WTC11 (cell line): Measurements from ENCODE around the gene OR52E5. TPM values are rescaled to one million over a fixed set of nuclear protein-coding genes. Genes with fewer than 3 reads are reported as not detected.

Experiments
- ATAC-seq: fragments of 200-7000 bp; cut with Tn5 transposase; 2 replicates; pipeline ENCODE4 v1.10.0; 2021; ENCODE audit warnings: mild to moderate bottlenecking, moderate library complexity
- CTCF ChIA-PET: fragments of 300-600 bp; sonication (Branson Sonifier 250); formaldehyde crosslinking; loops from one replicate; lab custom pipeline; 2021; ENCODE audit warnings: antibody characterized with exemption; lab: Charles Lee
- POLR2A ChIA-PET: fragments of 350-600 bp; sonication (Branson Sonifier 250); formaldehyde crosslinking; loops from one replicate; lab custom pipeline; 2021; ENCODE audit warnings: antibody characterized with exemption; lab: Charles Lee
- DNase-seq: peaks from one replicate; pipeline ENCODE4 v3.0.0; 2021; ENCODE audit warnings: low spot score
- H3K27ac Mint-ChIP-seq: 2 replicates; pipeline ENCODE4 v1.8.0; 2021; ENCODE audit warnings: mixed read lengths
- H3K27me3 Mint-ChIP-seq: 2 replicates; pipeline ENCODE4 v1.8.0; 2021; ENCODE audit warnings: low read depth, mild to moderate bottlenecking, moderate library complexity, mixed read lengths
- H3K36me3 Mint-ChIP-seq: 2 replicates; pipeline ENCODE4 v1.8.0; 2021; ENCODE audit warnings: mixed read lengths
- H3K4me1 Mint-ChIP-seq: 2 replicates; pipeline ENCODE4 v1.8.0; 2022; ENCODE audit warnings: mixed read lengths
- H3K4me3 Mint-ChIP-seq: 2 replicates; pipeline ENCODE4 v1.8.0; 2021; ENCODE audit warnings: mild to moderate bottlenecking, moderate library complexity, mixed read lengths
- H3K9me3 Mint-ChIP-seq: 2 replicates; pipeline ENCODE4 v1.8.0; 2021; ENCODE audit warnings: mixed read lengths
- ARID4B ChIP-seq: sonication (generic); formaldehyde crosslinking; IDR thresholded peaks from 2 replicates; pipeline ENCODE4 v1.8.0; 2023; ENCODE audit warnings: missing genetic modification reagents, mild to moderate bottlenecking, borderline replicate concordance
- ATF6 ChIP-seq: sonication (generic); formaldehyde crosslinking; IDR thresholded peaks from 2 replicates; pipeline ENCODE4 v1.8.1; 2023; ENCODE audit warnings: mild to moderate bottlenecking, missing genetic modification reagents
- CREM ChIP-seq: sonication (generic); formaldehyde crosslinking; IDR thresholded peaks from 2 replicates; pipeline ENCODE4 v1.8.1; 2022; ENCODE audit warnings: mild to moderate bottlenecking, missing genetic modification reagents, moderate library complexity
- E2F4 ChIP-seq: sonication (generic); formaldehyde crosslinking; IDR thresholded peaks from 2 replicates; pipeline ENCODE4 v1.8.1; 2022; ENCODE audit warnings: low read depth, mild to moderate bottlenecking, moderate library complexity, missing genetic modification reagents, borderline replicate concordance
- E2F5 ChIP-seq: sonication (generic); formaldehyde crosslinking; IDR thresholded peaks from 2 replicates; pipeline ENCODE4 v1.8.1; 2022; ENCODE audit warnings: mild to moderate bottlenecking, moderate library complexity, missing genetic modification reagents
- ELF4 ChIP-seq: sonication (generic); formaldehyde crosslinking; IDR thresholded peaks from 2 replicates; pipeline ENCODE4 v1.8.1; 2022; ENCODE audit warnings: low read depth, mild to moderate bottlenecking, moderate library complexity, missing genetic modification reagents
- EMX1 ChIP-seq: fragments of 250-450 bp; sonication (Bioruptor Pico); IDR thresholded peaks from 2 replicates; pipeline ENCODE4 v1.8.0; 2021; ENCODE audit warnings: mild to moderate bottlenecking
- ESRRA ChIP-seq: sonication (generic); formaldehyde crosslinking; IDR thresholded peaks from 2 replicates; pipeline ENCODE4 v1.8.1; 2022; ENCODE audit warnings: mild to moderate bottlenecking, missing genetic modification reagents, borderline replicate concordance
- GABPB1 ChIP-seq: sonication (generic); formaldehyde crosslinking; IDR thresholded peaks from 2 replicates; pipeline ENCODE4 v1.8.1; 2023; ENCODE audit warnings: mild to moderate bottlenecking, missing genetic modification reagents
- GTF2I ChIP-seq: fragments of 250-450 bp; sonication (Bioruptor Pico); conservative IDR thresholded peaks from 2 replicates; pipeline ENCODE4 v1.4.0; 2021; ENCODE audit warnings: mild to moderate bottlenecking
- HMGXB4 ChIP-seq: sonication (generic); formaldehyde crosslinking; IDR thresholded peaks from 2 replicates; pipeline ENCODE4 v1.8.1; 2023; ENCODE audit warnings: mild to moderate bottlenecking, moderate library complexity, missing genetic modification reagents
- IRF1 ChIP-seq: sonication (generic); formaldehyde crosslinking; IDR thresholded peaks from 2 replicates; pipeline ENCODE4 v1.8.0; 2023; ENCODE audit warnings: missing genetic modification reagents
- MXD4 ChIP-seq: fragments of 250-450 bp; sonication (Bioruptor Pico); IDR thresholded peaks from 2 replicates; pipeline ENCODE4 v1.8.0; 2021; ENCODE audit warnings: mild to moderate bottlenecking, moderate library complexity, borderline replicate concordance
- NFATC4 ChIP-seq: fragments of 250-450 bp; sonication (Bioruptor Pico); IDR thresholded peaks from 2 replicates; pipeline ENCODE4 v1.9.0; 2021; ENCODE audit warnings: mild to moderate bottlenecking
- NFE2L1 ChIP-seq: sonication (generic); formaldehyde crosslinking; IDR thresholded peaks from 2 replicates; pipeline ENCODE4 v1.8.1; 2023; ENCODE audit warnings: missing genetic modification reagents
- OVOL2 ChIP-seq: fragments of 250-450 bp; sonication (Bioruptor Pico); IDR thresholded peaks from 2 replicates; pipeline ENCODE4 v1.9.0; 2021; ENCODE audit warnings: mild to moderate bottlenecking, borderline replicate concordance
- RORB ChIP-seq: fragments of 250-450 bp; sonication (Bioruptor Pico); IDR thresholded peaks from 2 replicates; pipeline ENCODE4 v1.9.0; 2021; ENCODE audit warnings: mild to moderate bottlenecking
- SMAD4 ChIP-seq: sonication (generic); formaldehyde crosslinking; IDR thresholded peaks from 2 replicates; pipeline ENCODE4 v1.8.0; 2022; ENCODE audit warnings: mild to moderate bottlenecking, missing genetic modification reagents
- SP1 ChIP-seq: sonication (generic); formaldehyde crosslinking; conservative IDR thresholded peaks from 2 replicates; pipeline ENCODE4 v1.8.1; 2022; ENCODE audit warnings: missing genetic modification reagents
- TEAD1 ChIP-seq: sonication (generic); formaldehyde crosslinking; IDR thresholded peaks from 2 replicates; pipeline ENCODE4 v1.8.0; 2022; ENCODE audit warnings: mild to moderate bottlenecking, missing genetic modification reagents
- TEAD4 ChIP-seq: sonication (generic); formaldehyde crosslinking; IDR thresholded peaks from 2 replicates; pipeline ENCODE4 v1.8.0; 2022; ENCODE audit warnings: mild to moderate bottlenecking, missing genetic modification reagents
- USF1 ChIP-seq: sonication (generic); formaldehyde crosslinking; IDR thresholded peaks from 2 replicates; pipeline ENCODE4 v1.8.0; 2022; ENCODE audit warnings: mild to moderate bottlenecking, missing genetic modification reagents
- ZNF219 ChIP-seq: sonication (generic); formaldehyde crosslinking; IDR thresholded peaks from 2 replicates; pipeline ENCODE4 v1.8.0; 2023; ENCODE audit warnings: missing genetic modification reagents, mild to moderate bottlenecking, borderline replicate concordance
- total RNA-seq: library from RNA; stranded (reverse); gene quantifications from 3 replicates; pipeline ENCODE4 v1.2.3, GENCODE V29; 2021

Gene OR52E5
- total RNA-seq, 1 experiment from 2014 or later, result not detected

GRCh38 chr11:5923794-5924193, 30.8 kb downstream of the OR52E5 start:
- Mint-ChIP-seq H3K36me3 (peaks cover 16% of the 10 kb centered on the region), H3K27me3 (peaks cover 6% of the 10 kb centered on the region), H3K4me1 (no peaks in the 10 kb centered on the region), H3K27ac (no peak overlapping the region), H3K9me3 (peaks cover 63% of the 10 kb centered on the region), H3K4me3 (no peak overlapping the region)
- CTCF ChIA-PET, result no interaction called here
- no peak for TF ChIP-seq SMAD4
- no peak for TF ChIP-seq RORB (CRISPR knock-in tag)
- TF ChIP-seq ARID4B (CRISPR knock-in tag), result no peak
- no peak for TF ChIP-seq MXD4 (CRISPR knock-in tag)
- TF ChIP-seq NFATC4 (CRISPR knock-in tag), result no peak
- TF ChIP-seq GTF2I, result no peak
- no peak for TF ChIP-seq EMX1 (CRISPR knock-in tag)
- no peak for TF ChIP-seq ZNF219 (CRISPR knock-in tag)
- TF ChIP-seq ELF4, result no peak
- no peak for TF ChIP-seq E2F5 (CRISPR knock-in tag)
- TF ChIP-seq ESRRA (CRISPR knock-in tag), result no peak
- no peak for DNase-seq
- POLR2A ChIA-PET, result no interaction called here
- ATAC-seq, result no peak

- ATAC-seq, result no peak
- peaks cover 71% of the 10 kb centered on the region for H3K9me3 Mint-ChIP-seq
- CTCF ChIA-PET, result no interaction called here
- TF ChIP-seq IRF1 (CRISPR knock-in tag) (no peak), GABPB1 (CRISPR knock-in tag) (no peak), ELF4 (no peak), E2F4 (CRISPR knock-in tag) (no peak), NFE2L1 (CRISPR knock-in tag) (0 out of 2 replicates have a peak, but pooled peaks have one; percentile 29)
- TF ChIP-seq, all 79 proteins: peak for 1
- Mint-ChIP-seq H3K4me1 (no peaks in the 10 kb centered on the region), H3K36me3 (peaks cover 26% of the 10 kb centered on the region), H3K27ac (no peak overlapping the region), H3K27me3 (peaks cover 17% of the 10 kb centered on the region), H3K4me3 (no peak overlapping the region)
- DNase-seq, result no peak
- POLR2A ChIA-PET, result no interaction called here
Measured at GRCh38 chr11:5928271-5928670, 35.3 kb downstream of the OR52E5 start.

GRCh38 chr11:5928811-5929210, 35.8 kb downstream of the OR52E5 start:
- DNase-seq (no peak), ATAC-seq (no peak)
- no peaks in the 10 kb centered on the region for H3K4me1 Mint-ChIP-seq
- POLR2A ChIA-PET, result no interaction called here
- H3K4me3 Mint-ChIP-seq, result no peak overlapping the region
- peaks cover 17% of the 10 kb centered on the region for H3K27me3 Mint-ChIP-seq
- peaks cover 74% of the 10 kb centered on the region for H3K9me3 Mint-ChIP-seq
- peaks cover 26% of the 10 kb centered on the region for H3K36me3 Mint-ChIP-seq
- CTCF ChIA-PET, result no interaction called here
- no peak overlapping the region for H3K27ac Mint-ChIP-seq
- TF ChIP-seq HMGXB4 (CRISPR knock-in tag) (no peak), SP1 (no peak), USF1 (no peak), TEAD1 (no peak), RORB (CRISPR knock-in tag) (no peak), SMAD4 (no peak), OVOL2 (no peak), TEAD4 (CRISPR knock-in tag) (no peak), CREM (CRISPR knock-in tag) (no peak), ATF6 (CRISPR knock-in tag) (no peak)
